GM21529 (cell line): ENCODE measurements around the gene ANO4.

Experiments
- ATAC-seq: cut with Tn5 transposase; IDR thresholded peaks from one replicate; pipeline ENCODE4 v1.9.1; 2021; ENCODE audit not compliant: unreplicated experiment

ANO4 gene

GRCh38 chr12:100794441-100795173 lies at the start of gene ANO4:
ANO4 (plus strand) TSS chr12:100794776; CDS start chr12:100901786, 107,010 bp downstream.
- ATAC-seq, result no peak

- ATAC-seq, result no peak
These were observed 49.1 kb upstream of the ANO4 start for GRCh38 chr12:100745378-100746071.

GRCh38 chr12:100752841-100753240 lies 41.7 kb upstream of the ANO4 start:
- ATAC-seq, result no peak

- no peak for ATAC-seq
These were observed 40.7 kb upstream of the ANO4 start for GRCh38 chr12:100753837-100754236.

DNA sequence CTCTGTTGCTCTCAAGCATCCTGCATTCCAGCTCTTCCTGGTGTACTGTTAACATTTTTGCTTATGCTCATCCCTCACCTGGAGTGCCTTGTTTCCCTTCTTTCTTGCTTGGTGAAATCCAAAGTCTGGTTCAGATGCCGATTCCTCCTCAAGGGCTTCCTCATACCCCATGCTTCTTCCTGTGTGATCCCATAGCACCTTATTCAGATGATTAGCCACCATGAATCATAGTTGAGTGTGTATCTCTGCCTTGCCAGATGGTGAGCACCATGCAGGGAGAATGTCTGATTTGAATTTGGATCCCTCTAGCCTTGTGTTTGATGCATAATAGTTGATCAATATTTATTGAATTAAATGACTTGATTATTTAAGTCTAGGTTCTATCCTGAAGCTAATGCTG lies 39.4 kb upstream of the ANO4 start:
- ATAC-seq, result no peak

DNA sequence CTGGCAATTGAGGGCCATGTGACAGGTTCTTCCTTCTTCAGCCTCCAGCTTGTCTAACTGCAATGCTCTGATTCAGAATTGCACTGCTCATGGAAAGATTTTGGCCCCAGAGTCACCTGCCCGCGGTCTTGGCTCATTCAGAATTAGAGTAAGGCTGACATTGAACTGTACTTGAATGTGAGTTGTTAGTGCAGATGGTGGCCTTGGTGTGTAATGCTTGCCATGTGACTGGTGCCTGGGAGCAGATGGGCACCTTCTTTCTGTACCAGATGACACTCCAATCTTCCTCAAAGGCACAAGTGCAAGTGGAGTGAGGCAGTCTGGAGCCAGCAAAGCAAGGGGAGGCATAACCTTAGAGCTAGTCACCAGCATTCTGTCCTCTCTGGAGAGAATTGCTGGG lies 36.5 kb upstream of the ANO4 start:
- no peak for ATAC-seq

- no peak for ATAC-seq
These were observed 27.2 kb upstream of the ANO4 start for GRCh38 chr12:100767371-100767770.

DNA sequence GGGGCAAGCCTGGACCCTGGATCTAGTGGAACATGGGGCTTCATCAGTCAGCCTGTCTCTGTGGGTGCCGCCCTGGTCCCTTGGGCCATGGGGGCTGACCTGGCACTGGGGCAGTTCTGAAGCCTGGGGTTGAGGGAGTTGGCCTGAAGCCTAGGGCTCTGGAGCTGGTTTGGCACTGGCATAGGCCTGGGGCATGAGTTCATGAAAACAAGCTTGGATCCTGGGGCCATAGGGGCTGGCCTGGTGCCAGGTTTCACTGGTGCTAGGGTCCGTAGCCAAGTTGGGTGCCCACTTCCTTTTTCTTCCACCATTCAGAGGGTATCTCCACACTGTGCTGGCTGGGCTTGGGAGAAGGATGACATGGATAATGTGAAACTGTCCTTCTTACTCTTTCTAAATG lies 26.6 kb upstream of the ANO4 start:
- no peak for ATAC-seq

DNA sequence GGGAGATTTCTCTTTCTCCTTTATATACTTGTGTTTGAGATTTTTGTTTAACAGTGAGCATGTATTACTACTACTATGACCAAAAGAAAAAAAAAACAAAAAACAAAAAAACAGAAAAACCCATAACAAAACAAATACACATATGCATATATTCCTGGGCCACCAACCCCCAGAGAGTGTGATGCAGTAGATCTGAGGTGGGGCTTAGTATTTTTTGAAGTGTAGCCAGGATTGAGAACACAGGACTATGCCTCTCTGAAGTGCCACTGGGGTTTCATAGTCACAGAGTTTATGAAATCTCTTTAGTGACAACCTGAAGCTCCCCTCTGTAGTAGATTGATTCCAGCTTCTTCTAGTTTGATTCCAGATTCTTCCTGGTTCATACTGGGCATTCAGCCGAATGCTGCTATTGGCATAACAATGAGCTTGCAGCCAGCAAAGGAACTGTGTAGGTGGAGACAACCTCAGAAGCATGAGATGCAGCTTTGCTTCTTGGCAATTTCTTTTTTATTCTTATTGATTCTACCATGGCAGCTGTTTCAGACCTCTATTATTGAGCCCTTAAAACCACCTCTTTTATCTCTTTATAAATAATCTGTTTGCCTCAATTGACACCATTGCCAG lies 15.5 kb upstream of the ANO4 start:
- ATAC-seq, result no peak

DNA sequence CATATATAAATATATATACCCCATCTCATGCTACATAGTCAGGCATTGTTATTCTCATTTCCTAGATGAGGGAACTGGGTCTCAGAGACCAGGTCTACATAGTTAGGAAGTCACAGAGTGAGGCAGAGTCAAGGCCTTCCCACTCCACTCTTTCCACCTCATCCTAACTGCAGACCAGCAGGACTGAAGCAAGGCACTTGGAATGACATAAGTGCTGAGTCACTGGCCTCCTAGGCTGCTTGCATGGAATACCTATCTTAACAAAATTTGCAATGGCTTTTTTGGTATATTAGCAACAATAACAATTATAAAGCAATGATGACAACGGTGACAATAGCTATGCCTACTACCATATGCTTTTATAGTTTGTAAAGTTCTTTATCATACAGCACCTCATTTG lies 5.4 kb upstream of the ANO4 start:
- ATAC-seq, result no peak

GRCh38 chr12:100789975-100790374 lies 4.6 kb upstream of the ANO4 start:
- ATAC-seq, result no peak

- ATAC-seq, result no peak
These were observed 4.0 kb upstream of the ANO4 start for GRCh38 chr12:100790552-100790951.

- ATAC-seq, result no peak
These were observed 1.4 kb upstream of the ANO4 start for GRCh38 chr12:100793182-100793581.

DNA sequence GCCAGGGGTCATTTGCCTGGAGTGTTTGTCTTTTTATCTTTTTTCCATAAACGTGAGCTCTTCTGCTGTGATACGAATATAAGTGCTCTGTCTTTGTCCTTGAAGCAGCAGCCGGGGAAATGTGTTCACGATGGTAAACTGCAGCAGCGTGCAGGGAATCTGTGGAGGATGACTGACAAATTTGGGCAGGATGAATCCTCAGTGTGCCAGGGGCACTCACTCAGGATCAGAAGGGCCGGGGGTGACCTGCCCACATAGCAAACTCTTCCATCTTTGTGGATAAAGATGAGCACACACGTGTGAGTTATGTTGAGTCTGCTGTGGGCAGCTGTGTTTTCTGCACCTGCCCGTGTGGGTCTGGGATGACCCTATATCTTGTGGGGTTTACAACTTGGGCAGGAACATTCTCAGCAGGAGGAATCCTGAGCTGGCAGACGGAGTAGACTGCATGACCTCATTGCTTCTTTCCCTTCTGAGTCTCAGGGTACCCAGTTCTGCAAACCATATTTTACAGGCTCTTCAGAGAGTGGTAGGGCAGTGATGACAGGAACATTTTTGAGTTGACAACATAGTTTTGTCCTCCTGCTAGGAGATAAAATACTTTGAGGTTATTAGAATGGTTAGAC lies 711 bp downstream of the ANO4 start:
- no peak for ATAC-seq

GRCh38 chr12:100795800-100796179 lies 1.2 kb downstream of the ANO4 start:
- no peak for ATAC-seq

- ATAC-seq, result no peak
These were observed 2.0 kb downstream of the ANO4 start for GRCh38 chr12:100796621-100797020.

DNA sequence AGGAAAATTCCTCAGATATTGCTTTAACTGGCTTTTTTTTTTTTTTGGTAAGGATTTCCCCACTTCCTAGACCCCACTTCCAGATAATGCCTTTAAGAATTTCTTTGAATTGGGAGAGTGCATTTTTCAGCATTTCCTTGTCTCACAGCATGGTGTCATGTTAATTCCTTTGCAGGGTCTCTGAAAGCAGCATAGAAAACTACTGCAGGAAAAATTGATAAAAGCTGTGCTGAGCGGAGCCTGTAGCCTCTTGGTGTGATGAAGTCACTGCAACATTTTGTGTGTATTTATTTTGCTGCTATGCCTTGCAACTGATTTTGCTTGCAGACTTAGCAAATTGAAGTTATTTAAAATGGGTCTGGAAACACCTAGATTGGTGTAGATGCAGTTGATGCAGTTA lies 2.7 kb downstream of the ANO4 start:
- no peak for ATAC-seq

DNA sequence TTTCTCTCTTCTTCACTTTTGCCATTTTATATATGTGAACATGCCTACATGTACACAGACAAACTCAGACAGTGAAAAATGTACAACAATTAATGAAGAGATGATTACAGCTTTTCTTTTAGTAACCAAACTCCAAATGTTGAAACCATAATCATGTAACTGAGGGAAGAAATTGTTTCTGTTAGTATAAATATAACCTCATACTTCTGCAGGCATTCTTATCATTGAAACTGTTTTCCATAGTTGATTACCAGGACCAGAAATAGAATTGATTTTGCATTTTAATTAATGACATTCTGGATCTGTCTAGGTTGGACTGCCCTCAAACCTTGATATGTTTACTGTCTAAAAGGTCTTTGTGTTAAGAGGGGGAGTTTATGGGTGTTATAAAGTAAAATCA lies 3.2 kb downstream of the ANO4 start:
- no peak for ATAC-seq

- no peak for ATAC-seq
These were observed 3.9 kb downstream of the ANO4 start for GRCh38 chr12:100798286-100799160.

GRCh38 chr12:100799770-100800169 lies 5.2 kb downstream of the ANO4 start:
- ATAC-seq, result no peak

- ATAC-seq, result no peak
These were observed 6.1 kb downstream of the ANO4 start for GRCh38 chr12:100800723-100801122.
